Small intestine (tissue), 7 donors: ENCODE measurements around the gene SALL1. TPM values are rescaled to one million over a fixed set of nuclear protein-coding genes. Genes with fewer than 3 reads are reported as not detected.

Experiments
- DNase-seq, 2 donors: peaks; one replicate each; pipeline versions ENCODE4 v3.0.0 to v3.0.0-alpha.2; 2013
- FAIRE-seq: peaks from 2 replicates; lab custom pipeline; 2012; peaks lifted over from hg19 to GRCh38; lab: Jason Lieb, UNC
- H3K27ac ChIP-seq, 3 donors: one replicate each; pipeline ENCODE4 v1.5.1; 2013; ENCODE audit warnings: low read length in 2 of 3, mild to moderate bottlenecking in 2 of 3, control low read depth in 1 of 3, inconsistent platforms in 1 of 3, low read depth in 1 of 3, moderate library complexity in 1 of 3
- H3K27me3 ChIP-seq, 3 donors: one replicate each; pipeline ENCODE4 v1.6.1; 2013; ENCODE audit warnings: low read length in 3 of 3, inconsistent platforms in 1 of 3; ENCODE audit not compliant: control insufficient read depth in 3 of 3, insufficient read depth in 3 of 3
- H3K36me3 ChIP-seq, 3 donors: one replicate each; pipeline ENCODE4 v1.6.1; 2013; ENCODE audit warnings: low read length in 3 of 3, inconsistent platforms in 1 of 3, low read depth in 1 of 3, mild to moderate bottlenecking in 1 of 3, moderate library complexity in 1 of 3; ENCODE audit not compliant: control insufficient read depth in 3 of 3, insufficient read depth in 2 of 3
- H3K4me1 ChIP-seq, 3 donors: one replicate each; pipeline ENCODE4 v1.6.1; 2013; ENCODE audit warnings: low read length in 2 of 3, inconsistent platforms in 1 of 3, low read depth in 1 of 3, mild to moderate bottlenecking in 1 of 3, moderate library complexity in 1 of 3; ENCODE audit not compliant: control insufficient read depth in 3 of 3, insufficient read depth in 2 of 3
- H3K4me3 ChIP-seq, 3 donors: one replicate each; pipeline ENCODE4 v1.5.1; 2013; ENCODE audit warnings: low read length in 3 of 3, control low read depth in 1 of 3, inconsistent platforms in 1 of 3, low read depth in 1 of 3, mild to moderate bottlenecking in 1 of 3, moderate library complexity in 1 of 3
- H3K9me3 ChIP-seq, 2 donors: one replicate each; pipeline ENCODE4 v1.6.1; 2013; ENCODE audit warnings: low read depth in 1 of 2, low read length in 1 of 2; ENCODE audit not compliant: control insufficient read depth in 2 of 2, insufficient read depth in 1 of 2
- WGBS, 3 donors: extraction: QIAGEN DNeasy Blood & Tissue Kit; methylation state at CpG; one replicate each; pipeline ENCODE4 v1.1.7; 2013; 5-methylcytosine and 5-hydroxymethylcytosine counted together
- polyA plus RNA-seq, 4 donors: library from polyadenylated mRNA; stranded (reverse) in 3 of 4; unstranded in 1 of 4; fragments of 200-250 nt in 3 of 4; fragments of 120-200 nt in 1 of 4; gene quantifications; one replicate each; pipeline versions ENCODE4 v1.2.1 to v1.2.3, GENCODE V29; 2013
- donor health status: healthy with polysubstance abuse.
- donor health status: control.
- donor health status: control.
- donor health status: Bipolar disorder and iron deficiency.
- donor health status: healthy.

The SALL1 gene
- polyA plus RNA-seq, 4 donors, result 0.27 to 4.5 (median 0.39) TPM; not detected in 1

- 46 to 57% (median 53%) methylated on average over 20 of the region's 20 CpGs for WGBS, 3 donors
- H3K9me3 ChIP-seq, result peaks cover 0 to 3% of the 10 kb centered on the region in 2 donors
- DNase-seq, result peak in 1 of 2 donors; percentile 22
- no peak overlapping the region for H3K4me3 ChIP-seq
- H3K4me1 ChIP-seq, result peaks cover 0 to 5% (median 3%) of the 10 kb centered on the region in 3 donors
- no peak for FAIRE-seq
- H3K27ac ChIP-seq, result no peak overlapping the region
- no peaks in the 10 kb centered on the region for H3K36me3 ChIP-seq
- H3K27me3 ChIP-seq, result no peaks in the 10 kb centered on the region
Measured at GRCh38 chr16:51095084-51095881, 55.8 kb downstream of the SALL1 start.

- Histone ChIP-seq H3K36me3 (no peaks in the 10 kb centered on the region), H3K4me1 (peaks cover 0 to 5% (median 3%) of the 10 kb centered on the region in 3 donors), H3K27ac (no peak overlapping the region), H3K4me3 (no peak overlapping the region), H3K27me3 (peaks cover 0 to 3% (median 0%) of the 10 kb centered on the region in 3 donors), H3K9me3 (peaks cover 0 to 3% of the 10 kb centered on the region in 2 donors)
- 49 to 67% (median 59%) methylated on average over 5 of the region's 5 CpGs for WGBS, 3 donors
- DNase-seq, result peak in 1 of 2 donors; percentile 54
- no peak for FAIRE-seq
Measured at GRCh38 chr16:51093726-51094280, 57.3 kb downstream of the SALL1 start.
